Uterus (tissue), 4 donors: ENCODE measurements around the gene PLCG1. TPM values are rescaled to one million over a fixed set of nuclear protein-coding genes. Genes with fewer than 3 reads are reported as not detected.

Experiments
- DNase-seq, 2 donors: peaks; one replicate each; pipeline ENCODE4 v3.0.0-alpha.2; 2019 to 2020
- H3K27ac ChIP-seq, 2 donors: fragments of 200-600 bp; sonication (generic); 1 replicate in 1 of 2; 2 replicates in 1 of 2; pipeline ENCODE4 v1.5.1; 2016 to 2018
- H3K27me3 ChIP-seq, 2 donors: fragments of 200-600 bp; sonication (generic); one replicate each; pipeline ENCODE4 v1.5.1; 2018 to 2019; ENCODE audit warnings: control low read depth in 1 of 2
- H3K36me3 ChIP-seq, 2 donors: fragments of 200-600 bp; sonication (generic); one replicate each; pipeline ENCODE4 v1.5.1; 2019; ENCODE audit warnings: control low read depth in 1 of 2
- H3K4me1 ChIP-seq, 2 donors: fragments of 200-600 bp; sonication (generic); one replicate each; pipeline ENCODE4 v1.5.1; 2018 to 2019; ENCODE audit warnings: control low read depth in 1 of 2
- H3K4me3 ChIP-seq, 2 donors: fragments of 200-600 bp; sonication (generic); 1 replicate in 1 of 2; 2 replicates in 1 of 2; pipeline ENCODE4 v1.5.1; 2018 to 2019; ENCODE audit warnings: mild to moderate bottlenecking in 1 of 2
- H3K9me3 ChIP-seq, 2 donors: fragments of 200-600 bp; sonication (generic); one replicate each; pipeline ENCODE4 v1.5.1; 2019; ENCODE audit warnings: control low read depth in 1 of 2
- CTCF ChIP-seq, 4 experiments: fragments of 200-600 bp in 2 of 4; fragments of 450-650 bp in 2 of 4; sonication (generic) in 2 of 4; IDR thresholded peaks; one replicate each; pipeline ENCODE4 v1.5.1; 2016 to 2019; ENCODE audit warnings: antibody characterized with exemption in 4 of 4, mild to moderate bottlenecking in 2 of 4, moderate library complexity in 1 of 4
- POLR2A ChIP-seq, 2 donors: fragments of 450-650 bp; IDR thresholded peaks; one replicate each; pipeline ENCODE4 v1.6.1; 2016; ENCODE audit warnings: antibody characterized with exemption in 2 of 2, mild to moderate bottlenecking in 1 of 2, moderate library complexity in 1 of 2
- intact Hi-C: fragments of 100-400 bp; cut with DNase I; formaldehyde crosslinking; loops from one replicate; pipeline ENCODE4 v1.15.1; 2023; ENCODE audit warnings: low total_unique reads
- total RNA-seq, 4 donors: library from RNA; depleted of rRNA in 3 of 4; stranded (reverse); fragments of >200 nt in 3 of 4; gene quantifications; one replicate each; pipeline versions ENCODE4 v1.1.0 to v1.2.4, GENCODE V29; 2014 to 2023
- donor health status: DM: yes; HTN: yes; CAD: no.

The PLCG1 gene
- total RNA-seq, 4 donors from 2014 or later, result 38.8 to 180 (median 138) TPM

- H3K4me1 ChIP-seq, result peaks cover 4 to 22% of the 10 kb centered on the region in 2 donors
- intact Hi-C loops, result no loop called here
Measured at GRCh38 chr20:41145317-41145716, 8.0 kb downstream of the PLCG1 start.

GRCh38 chr20:41145821-41146620, 8.7 kb downstream of the PLCG1 start:
- no peaks in the 10 kb centered on the region for H3K36me3 ChIP-seq
- H3K9me3 ChIP-seq, result no peaks in the 10 kb centered on the region
- H3K27ac ChIP-seq, result peak overlapping the region; percentile 39 to 58
- peak in 1 of 2 donors; percentile 45 for DNase-seq
- H3K4me1 ChIP-seq, result peaks cover 3 to 19% of the 10 kb centered on the region in 2 donors
- intact Hi-C loops, result no loop called here
- H3K4me3 ChIP-seq, result no peak overlapping the region
- no peak for TF ChIP-seq POLR2A (IDR thresholded peaks at IDR 0.05)
- no peak for TF ChIP-seq CTCF (IDR thresholded peaks at IDR 0.05)
- H3K27me3 ChIP-seq, result no peaks in the 10 kb centered on the region

More at GRCh38 chr20:41145317-41145716, 8.0 kb downstream of the PLCG1 start:
- DNase-seq, result no peak
- H3K36me3 ChIP-seq, result no peaks in the 10 kb centered on the region
- no peak overlapping the region for H3K4me3 ChIP-seq
- no peaks in the 10 kb centered on the region for H3K9me3 ChIP-seq
- peak overlapping the region; percentile 39 to 58 for H3K27ac ChIP-seq
- no peak for TF ChIP-seq CTCF (IDR thresholded peaks at IDR 0.05)
- no peak for TF ChIP-seq POLR2A (IDR thresholded peaks at IDR 0.05)
- H3K27me3 ChIP-seq, result no peaks in the 10 kb centered on the region

- Histone ChIP-seq H3K27me3 (no peaks in the 10 kb centered on the region), H3K4me1 (peaks cover 0 to 26% of the 10 kb centered on the region in 2 donors), H3K9me3 (no peaks in the 10 kb centered on the region), H3K36me3 (no peaks in the 10 kb centered on the region), H3K27ac (peak overlapping the region; percentile 35 to 58), H3K4me3 (no peak overlapping the region)
- TF ChIP-seq POLR2A (IDR thresholded peaks at IDR 0.05) (no peak), CTCF (IDR thresholded peaks at IDR 0.05) (no peak)
- no peak for DNase-seq
- intact Hi-C loops, result no loop called here
Measured at GRCh38 chr20:41147767-41148191, 10.4 kb downstream of the PLCG1 start.

- intact Hi-C loops, result no loop called here
- Histone ChIP-seq H3K27ac (peak overlapping the region in 1 of 2 donors; percentile 58), H3K4me3 (no peak overlapping the region), H3K27me3 (no peaks in the 10 kb centered on the region), H3K4me1 (peaks cover 0 to 27% of the 10 kb centered on the region in 2 donors), H3K9me3 (no peaks in the 10 kb centered on the region), H3K36me3 (no peaks in the 10 kb centered on the region)
- no peak for DNase-seq
- TF ChIP-seq POLR2A (IDR thresholded peaks at IDR 0.05), result no peak
- TF ChIP-seq CTCF (IDR thresholded peaks at IDR 0.05), result no peak
Measured at GRCh38 chr20:41148942-41149341, 11.6 kb downstream of the PLCG1 start.

GRCh38 chr20:41150664-41151063, 13.3 kb downstream of the PLCG1 start:
- H3K36me3 ChIP-seq, result no peaks in the 10 kb centered on the region
- peak overlapping the region in 1 of 2 donors; percentile 70 for H3K27ac ChIP-seq
- intact Hi-C loops, result no loop called here

More at GRCh38 chr20:41150664-41151063, 13.3 kb downstream of the PLCG1 start:
- Histone ChIP-seq H3K27me3 (no peaks in the 10 kb centered on the region), H3K9me3 (no peaks in the 10 kb centered on the region), H3K4me1 (peaks cover 0 to 27% of the 10 kb centered on the region in 2 donors), H3K4me3 (no peak overlapping the region)
- no peak for DNase-seq
- TF ChIP-seq CTCF (IDR thresholded peaks at IDR 0.05) (no peak), POLR2A (IDR thresholded peaks at IDR 0.05) (no peak)
